ENCODE results near the gene CLEC7A.

The CLEC7A gene

DNA sequence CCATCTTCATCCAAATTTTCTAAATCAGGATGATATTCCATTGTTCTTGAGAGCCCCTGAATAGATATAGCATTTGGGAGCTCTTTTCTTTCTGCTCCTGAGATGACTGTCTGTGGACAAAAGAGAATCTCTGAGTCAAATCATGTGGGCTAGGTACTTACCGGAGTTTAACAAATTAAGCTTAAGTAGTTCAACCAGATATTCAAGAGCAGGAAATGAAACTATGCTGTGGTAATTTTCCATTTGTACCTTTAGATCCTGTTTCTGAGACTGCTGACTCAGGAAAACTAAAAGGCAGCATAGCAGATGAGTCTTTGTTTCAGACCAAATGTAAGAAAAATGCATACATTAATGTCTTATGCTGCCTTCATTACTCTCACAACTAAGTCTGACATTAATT lies at the start of gene CLEC7A:
CLEC7A (minus strand) TSS at position 158 of the 400 bp plus-strand sequence; CDS start at position 41, 117 bp downstream.
- no peaks in the 10 kb centered on the region; the same call in 1 of the 2 replicates for H3K27me3 ChIP-seq (replicated peaks; ENCODE audit: control insufficient read depth, insufficient read depth, low read length)
- DNase-seq (ENCODE audit: extremely low read depth, insufficient read length), result peak; percentile 36
- TF ChIP-seq, protein P1, sequence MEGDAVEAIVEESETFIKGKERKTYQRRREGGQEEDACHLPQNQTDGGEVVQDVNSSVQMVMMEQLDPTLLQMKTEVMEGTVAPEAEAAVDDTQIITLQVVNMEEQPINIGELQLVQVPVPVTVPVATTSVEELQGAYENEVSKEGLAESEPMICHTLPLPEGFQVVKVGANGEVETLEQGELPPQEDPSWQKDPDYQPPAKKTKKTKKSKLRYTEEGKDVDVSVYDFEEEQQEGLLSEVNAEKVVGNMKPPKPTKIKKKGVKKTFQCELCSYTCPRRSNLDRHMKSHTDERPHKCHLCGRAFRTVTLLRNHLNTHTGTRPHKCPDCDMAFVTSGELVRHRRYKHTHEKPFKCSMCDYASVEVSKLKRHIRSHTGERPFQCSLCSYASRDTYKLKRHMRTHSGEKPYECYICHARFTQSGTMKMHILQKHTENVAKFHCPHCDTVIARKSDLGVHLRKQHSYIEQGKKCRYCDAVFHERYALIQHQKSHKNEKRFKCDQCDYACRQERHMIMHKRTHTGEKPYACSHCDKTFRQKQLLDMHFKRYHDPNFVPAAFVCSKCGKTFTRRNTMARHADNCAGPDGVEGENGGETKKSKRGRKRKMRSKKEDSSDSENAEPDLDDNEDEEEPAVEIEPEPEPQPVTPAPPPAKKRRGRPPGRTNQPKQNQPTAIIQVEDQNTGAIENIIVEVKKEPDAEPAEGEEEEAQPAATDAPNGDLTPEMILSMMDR (IDR thresholded peaks at IDR 0.05; ENCODE audit: insufficient read depth, low read length, poor library complexity, severe bottlenecking), result no peak

DNA sequence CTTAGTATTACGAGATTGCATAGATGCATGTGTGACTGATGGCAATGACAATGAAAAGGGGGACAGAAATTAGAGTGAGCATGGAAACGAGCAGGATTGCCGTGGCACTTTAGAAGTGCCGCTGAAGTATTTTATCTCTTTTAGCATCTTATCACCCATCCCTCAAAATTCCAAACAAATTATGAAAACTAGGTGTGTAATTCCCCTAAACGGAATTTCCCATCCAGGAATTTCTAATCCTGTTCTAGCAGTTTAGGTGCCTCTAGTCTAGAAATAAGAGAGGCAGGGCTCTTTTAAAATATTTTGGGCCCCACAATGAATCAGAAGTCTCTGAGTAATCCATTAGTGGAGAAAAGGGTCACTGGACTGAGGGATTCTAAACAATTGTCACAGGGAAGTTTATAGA lies 49.8 kb upstream of the CLEC7A start:
- no peak overlapping the region for H3K4me3 ChIP-seq (replicated peaks; ENCODE audit: low read depth, low read length)
- DNase-seq (ENCODE audit: extremely low read depth, insufficient read length), result no peak
- no peaks in the 10 kb centered on the region for H3K27me3 ChIP-seq (replicated peaks; ENCODE audit: control insufficient read depth, insufficient read depth, low read length)
- TF ChIP-seq, protein P1 (IDR thresholded peaks at IDR 0.05; ENCODE audit: insufficient read depth, low read length, poor library complexity, severe bottlenecking), result no peak
- no peaks in the 10 kb centered on the region for H3K36me3 ChIP-seq (ENCODE audit: control insufficient read depth, insufficient read depth, low read length)

More for the DNA sequence above, at the start of gene CLEC7A:
- no peak within 1 kb of the TSS for H3K4me3 ChIP-seq (replicated peaks; ENCODE audit: low read depth, low read length)
- no peaks in the 10 kb centered on the region for H3K36me3 ChIP-seq (ENCODE audit: control insufficient read depth, insufficient read depth, low read length)

DNA sequence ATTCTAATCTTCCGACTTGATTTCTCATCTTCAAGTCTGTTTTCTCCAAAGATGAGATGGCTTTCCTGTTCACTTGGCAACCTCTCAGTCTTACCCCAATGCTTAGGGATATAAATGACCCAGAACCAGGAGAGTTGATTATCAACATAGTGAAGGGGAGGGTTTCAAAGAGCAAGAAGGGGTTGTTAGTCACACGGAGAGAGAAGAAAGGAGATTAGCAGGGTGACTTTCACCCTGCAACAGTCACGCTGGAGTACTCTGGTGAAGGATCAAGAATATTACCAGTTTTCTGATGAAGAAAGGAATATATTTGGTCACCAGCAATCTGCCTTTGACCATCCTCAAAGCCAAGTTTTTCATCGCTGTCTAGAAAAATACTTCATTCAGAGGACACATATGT lies 48.8 kb upstream of the CLEC7A start, which contains the start of gene TMEM52B:
TMEM52B (plus strand) TSS at position 212 of the 400 bp plus-strand sequence. CDS start 543 bp downstream, outside the sequence.
- Histone ChIP-seq H3K4me3 (replicated peaks; ENCODE audit: low read depth, low read length) (no peak within 1 kb of the TSS), H3K27me3 (replicated peaks; ENCODE audit: control insufficient read depth, insufficient read depth, low read length) (no peaks in the 10 kb centered on the region), H3K36me3 (ENCODE audit: control insufficient read depth, insufficient read depth, low read length) (no peaks in the 10 kb centered on the region)
- DNase-seq (ENCODE audit: extremely low read depth, insufficient read length), result no peak
- TF ChIP-seq, protein P1 (IDR thresholded peaks at IDR 0.05; ENCODE audit: insufficient read depth, low read length, poor library complexity, severe bottlenecking), result no peak

DNA sequence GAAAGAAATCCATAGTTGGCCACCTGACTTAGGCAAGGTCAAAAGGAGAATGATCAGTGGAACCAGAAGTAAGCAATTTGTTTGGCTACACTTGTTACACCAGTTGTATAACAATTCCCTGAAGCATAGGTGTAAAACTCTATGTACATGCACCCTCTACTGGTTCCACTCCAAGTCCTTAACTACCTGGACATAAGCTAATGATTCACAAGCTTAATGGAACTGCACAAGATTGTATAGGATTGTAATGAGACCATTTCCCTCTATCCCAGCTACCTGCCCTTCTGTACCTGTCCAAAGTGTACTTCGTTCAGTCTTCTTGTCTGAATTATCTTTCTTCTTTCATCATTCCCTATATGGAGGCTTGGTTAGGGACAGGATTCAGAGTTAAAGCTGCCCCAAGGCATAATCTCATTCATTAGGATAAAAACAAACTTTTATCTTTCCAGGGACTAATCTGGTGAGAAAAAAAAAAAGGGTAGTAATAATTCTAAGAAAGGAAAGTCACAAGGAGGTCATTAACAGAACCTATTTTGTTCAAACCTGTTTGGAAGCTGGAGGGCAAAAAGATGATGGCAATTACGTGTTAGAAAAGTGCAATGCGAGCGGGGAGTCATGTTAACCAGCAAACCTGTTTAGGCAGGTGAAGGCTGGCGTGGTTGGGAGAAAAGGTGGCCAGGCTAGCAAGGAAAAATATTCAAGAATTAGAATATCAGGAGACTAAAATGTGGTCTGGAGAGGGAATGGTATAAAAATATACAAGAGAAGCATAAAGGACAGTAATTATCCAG lies 46.0 kb upstream of the CLEC7A start:
- DNase-seq (ENCODE audit: extremely low read depth, insufficient read length), result no peak
- TF ChIP-seq, protein P1 (IDR thresholded peaks at IDR 0.05; ENCODE audit: insufficient read depth, low read length, poor library complexity, severe bottlenecking), result peak; percentile 9
- no peaks in the 10 kb centered on the region for H3K36me3 ChIP-seq (ENCODE audit: control insufficient read depth, insufficient read depth, low read length)
- no peaks in the 10 kb centered on the region for H3K27me3 ChIP-seq (replicated peaks; ENCODE audit: control insufficient read depth, insufficient read depth, low read length)
- H3K4me3 ChIP-seq (replicated peaks; ENCODE audit: low read depth, low read length), result no peak overlapping the region

DNA sequence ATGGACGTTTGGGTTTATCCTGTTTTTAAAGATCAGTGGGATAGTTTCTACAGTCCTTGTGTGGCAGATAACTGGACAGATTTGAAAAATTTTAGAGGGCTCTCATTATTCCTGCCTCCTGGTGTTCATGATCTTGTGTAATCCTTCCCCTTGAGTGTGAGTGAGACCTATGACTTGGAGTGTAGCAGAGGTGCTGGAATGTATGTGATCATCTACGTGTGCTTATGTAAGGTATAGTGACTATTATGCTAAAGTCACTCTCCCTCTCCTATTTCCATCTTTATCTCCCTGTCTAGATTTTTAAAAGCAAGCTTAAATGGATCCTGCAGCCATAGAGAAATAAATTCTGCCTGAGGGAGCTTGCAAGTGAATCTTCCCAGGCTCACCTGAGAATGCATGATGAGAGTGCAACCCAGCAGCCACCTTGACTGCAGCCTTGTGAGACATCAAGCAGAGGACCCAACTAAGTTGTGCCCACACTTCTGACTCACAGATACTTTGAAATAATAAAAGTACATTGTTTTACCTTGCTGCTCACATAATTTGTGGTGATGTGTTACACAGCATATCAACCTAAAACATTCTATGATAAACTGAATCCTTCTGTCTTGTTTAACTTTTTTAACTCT lies 45.1 kb upstream of the CLEC7A start:
- Histone ChIP-seq H3K36me3 (ENCODE audit: control insufficient read depth, insufficient read depth, low read length) (no peaks in the 10 kb centered on the region), H3K27me3 (replicated peaks; ENCODE audit: control insufficient read depth, insufficient read depth, low read length) (no peaks in the 10 kb centered on the region), H3K4me3 (replicated peaks; ENCODE audit: low read depth, low read length) (no peak overlapping the region)
- no peak for DNase-seq (ENCODE audit: extremely low read depth, insufficient read length)
- TF ChIP-seq, protein P1 (IDR thresholded peaks at IDR 0.05; ENCODE audit: insufficient read depth, low read length, poor library complexity, severe bottlenecking), result no peak

Measured in GM06990 (cell line).